HG02970 (cell line): Measurements from ENCODE around the gene RBM3.

Source experiments
- ATAC-seq: cut with Tn5 transposase; IDR thresholded peaks from one replicate; pipeline ENCODE4 v1.9.1; 2021; ENCODE audit warnings: mild to moderate bottlenecking, moderate library complexity, moderate number of reproducible peaks; ENCODE audit not compliant: unreplicated experiment, low FRiP score

Gene RBM3

GRCh38 chrX:48613502-48614160, 39.3 kb downstream of the RBM3 start:
- ATAC-seq, result no peak

- no peak for ATAC-seq
These were observed 42.3 kb downstream of the RBM3 start for GRCh38 chrX:48616576-48616975.

GRCh38 chrX:48617542-48618340, 43.5 kb downstream of the RBM3 start:
- ATAC-seq, result no peak

- ATAC-seq, result no peak
These were observed 52.4 kb downstream of the RBM3 start for GRCh38 chrX:48626401-48627298.
